ENCODE results near the gene PALD1.

Gene PALD1

GRCh38 chr10:70549351-70549961 lies 70.9 kb downstream of the PALD1 start:
- in situ Hi-C loops (cut with HindIII; ENCODE audit: low sequenced_read_pairs), result no loop called here
- TF ChIP-seq CTCF (IDR thresholded peaks at IDR 0.05; ENCODE audit: low read depth, low read length), result no peak
- no peak for DNase-seq (ENCODE audit: low read depth, low spot score)

GRCh38 chr10:70549962-70550458 lies 71.4 kb downstream of the PALD1 start:
- H3K4me3 ChIP-seq (ENCODE audit: low read depth, low read length), result no peak overlapping the region
- in situ Hi-C loops (cut with HindIII; ENCODE audit: low sequenced_read_pairs), result no loop called here
- TF ChIP-seq CTCF (IDR thresholded peaks at IDR 0.05; ENCODE audit: low read depth, low read length), result peak; percentile 86
- peak; percentile 68 for DNase-seq (ENCODE audit: low read depth, low spot score)

More at GRCh38 chr10:70549351-70549961, 70.9 kb downstream of the PALD1 start:
- no peak overlapping the region for H3K4me3 ChIP-seq (ENCODE audit: low read depth, low read length)

GRCh38 chr10:70550459-70550858 lies 71.9 kb downstream of the PALD1 start:
- no peak for DNase-seq (ENCODE audit: low read depth, low spot score)
- no peak overlapping the region for H3K4me3 ChIP-seq (ENCODE audit: low read depth, low read length)
- no peak for TF ChIP-seq CTCF (IDR thresholded peaks at IDR 0.05; ENCODE audit: low read depth, low read length)
- in situ Hi-C loops (cut with HindIII; ENCODE audit: low sequenced_read_pairs), result no loop called here

- TF ChIP-seq CTCF (IDR thresholded peaks at IDR 0.05; ENCODE audit: low read depth, low read length), result no peak
- DNase-seq (ENCODE audit: low read depth, low spot score), result peak; percentile 23
- in situ Hi-C loops (cut with HindIII; ENCODE audit: low sequenced_read_pairs), result no loop called here
- H3K4me3 ChIP-seq (ENCODE audit: low read depth, low read length), result no peak overlapping the region
Observed at GRCh38 chr10:70551466-70551865, 72.9 kb downstream of the PALD1 start.

- in situ Hi-C loops (cut with HindIII; ENCODE audit: low sequenced_read_pairs), result no loop called here
- no peak for TF ChIP-seq CTCF (IDR thresholded peaks at IDR 0.05; ENCODE audit: low read depth, low read length)
- peak; percentile 79 for DNase-seq (ENCODE audit: low read depth, low spot score)
- H3K4me3 ChIP-seq (ENCODE audit: low read depth, low read length), result no peak overlapping the region
Observed at GRCh38 chr10:70551971-70552422, 73.4 kb downstream of the PALD1 start.

- DNase-seq (ENCODE audit: low read depth, low spot score), result no peak
- in situ Hi-C loops (cut with HindIII; ENCODE audit: low sequenced_read_pairs), result no loop called here
- no peak for TF ChIP-seq CTCF (IDR thresholded peaks at IDR 0.05; ENCODE audit: low read depth, low read length)
- H3K4me3 ChIP-seq (ENCODE audit: low read depth, low read length), result no peak overlapping the region
Observed at GRCh38 chr10:70552586-70552985, 74.0 kb downstream of the PALD1 start.
